H1 (cell line): ENCODE data around the gene RHOBTB3. TPM values are rescaled to one million over a fixed set of nuclear protein-coding genes. Genes with fewer than 3 reads are reported as not detected.

Source experiments
- CTCF ChIA-PET: fragments of 300-600 bp; sonication (Branson Sonifier 250); formaldehyde crosslinking; loops from one replicate; lab custom pipeline; 2021; ENCODE audit not compliant: partially characterized antibody; lab: Charles Lee
- POLR2A ChIA-PET: fragments of 300-600 bp; sonication (Branson Sonifier 250); formaldehyde crosslinking; loops from one replicate; lab custom pipeline; 2021; ENCODE audit warnings: inconsistent platforms; ENCODE audit not compliant: partially characterized antibody; lab: Charles Lee
- DNase-seq, 2 experiments: peaks; one replicate each; pipeline versions ENCODE4 v3.0.0 to v3.0.0-alpha.2; 2010 to 2022; ENCODE audit warnings: low spot score in 2 of 2, low read depth in 1 of 2, mixed read lengths in 1 of 2
- FAIRE-seq: peaks from 2 replicates; lab custom pipeline; 2011; peaks lifted over from hg19 to GRCh38; lab: Jason Lieb, UNC
- H2AFZ ChIP-seq: 2 replicates; pipeline ENCODE4 v1.8.1; 2012; ENCODE audit warnings: low read length, inconsistent platforms
- H2AK5ac ChIP-seq: 2 replicates; pipeline ENCODE4 v1.6.1; 2013; ENCODE audit warnings: low read depth, low read length
- H2BK120ac ChIP-seq: replicated peaks from 2 replicates; pipeline ENCODE3; 2013; ENCODE audit warnings: low read depth, low read length, inconsistent platforms
- H2BK12ac ChIP-seq: 2 replicates; pipeline ENCODE4 v1.6.1; 2013; ENCODE audit warnings: low read depth, low read length
- H2BK15ac ChIP-seq: 2 replicates; pipeline ENCODE4 v1.6.1; 2013; ENCODE audit warnings: low read length
- H2BK20ac ChIP-seq: 2 replicates; pipeline ENCODE4 v1.6.1; 2013; ENCODE audit warnings: low read length
- H2BK5ac ChIP-seq: 2 replicates; pipeline ENCODE4 v1.6.1; 2013; ENCODE audit warnings: low read depth, low read length
- H3K14ac ChIP-seq: 2 replicates; pipeline ENCODE4 v1.6.1; 2013; ENCODE audit warnings: inconsistent platforms; ENCODE audit not compliant: insufficient read length
- H3K18ac ChIP-seq: 2 replicates; pipeline ENCODE4 v1.6.1; 2013; ENCODE audit warnings: low read length; ENCODE audit errors: extremely low read depth
- H3K23ac ChIP-seq: 2 replicates; pipeline ENCODE4 v1.6.1; 2013; ENCODE audit warnings: inconsistent platforms; ENCODE audit not compliant: insufficient read length
- H3K23me2 ChIP-seq: 2 replicates; pipeline ENCODE4 v1.6.1; 2013; ENCODE audit warnings: low read depth, low read length
- H3K27ac ChIP-seq: 2 replicates; pipeline ENCODE4 v1.6.1; 2011; ENCODE audit warnings: low read depth, low read length, inconsistent platforms
- H3K27me3 ChIP-seq, 4 experiments: replicated peaks in 1 of 4; 1 replicate in 1 of 4; 2 replicates in 3 of 4; pipeline versions ENCODE4 v1.6.1 to v1.8.1; 2011 to 2013; ENCODE audit warnings: low read length in 3 of 4, mild to moderate bottlenecking in 3 of 4, inconsistent platforms in 2 of 4, mixed read lengths in 2 of 4, moderate library complexity in 1 of 4; ENCODE audit not compliant: control insufficient read depth in 3 of 4, insufficient read depth in 3 of 4; ENCODE audit errors: extremely low read depth in 1 of 4
- H3K36me3 ChIP-seq, 4 experiments: 2 replicates each; pipeline versions ENCODE4 v1.6.1 to v1.8.1; 2011 to 2013; ENCODE audit warnings: mild to moderate bottlenecking in 4 of 4, low read length in 3 of 4, moderate library complexity in 2 of 4, control low read depth in 1 of 4, inconsistent platforms in 1 of 4; ENCODE audit not compliant: insufficient read depth in 4 of 4, control insufficient read depth in 2 of 4
- H3K4ac ChIP-seq: replicated peaks from 2 replicates; pipeline ENCODE3; 2013; ENCODE audit warnings: low read length, low read depth, mixed read lengths, inconsistent platforms; ENCODE audit not compliant: insufficient read length
- H3K4me1 ChIP-seq, 4 experiments: replicated peaks in 1 of 4; 1 replicate in 1 of 4; 2 replicates in 3 of 4; pipeline versions ENCODE4 v1.6.1 to v1.8.1; 2011 to 2013; ENCODE audit warnings: low read length in 3 of 4, inconsistent platforms in 2 of 4, mixed read lengths in 1 of 4; ENCODE audit not compliant: insufficient read depth in 4 of 4, control insufficient read depth in 3 of 4
- H3K4me2 ChIP-seq, 2 experiments: 2 replicates each; pipeline versions ENCODE4 v1.6.1 to v1.8.1; 2011 to 2013; ENCODE audit warnings: low read depth in 2 of 2, low read length in 2 of 2, control low read depth in 1 of 2, inconsistent platforms in 1 of 2, mild to moderate bottlenecking in 1 of 2; ENCODE audit not compliant: insufficient read depth in 1 of 2
- H3K4me3 ChIP-seq, 4 experiments: fragments of 200-600, 300-600 bp in 1 of 4; sonication (generic), shearing (Covaris generic), sonication (Bioruptor Twin) in 1 of 4; 2 replicates each; pipeline versions ENCODE4 v1.5.1 to v1.8.1; 2011 to 2016; ENCODE audit warnings: low read length in 4 of 4, low read depth in 3 of 4, control low read depth in 2 of 4, inconsistent platforms in 2 of 4, mild to moderate bottlenecking in 2 of 4, mixed read lengths in 1 of 4, moderate library complexity in 1 of 4; ENCODE audit not compliant: insufficient read depth in 2 of 4; ENCODE audit errors: extremely low read depth in 1 of 4
- H3K56ac ChIP-seq: replicated peaks from 2 replicates; pipeline ENCODE3; 2013; ENCODE audit warnings: low read depth, mild to moderate bottlenecking, mixed read lengths, low read length, inconsistent platforms; ENCODE audit not compliant: insufficient read length
- H3K79me1 ChIP-seq: 2 replicates; pipeline ENCODE4 v1.6.1; 2013; ENCODE audit warnings: low read depth, low read length, control low read depth
- H3K79me2 ChIP-seq, 2 experiments: 2 replicates each; pipeline versions ENCODE4 v1.6.1 to v1.8.1; 2012 to 2013; ENCODE audit warnings: low read length in 2 of 2, mild to moderate bottlenecking in 2 of 2, inconsistent platforms in 1 of 2; ENCODE audit not compliant: insufficient read depth in 2 of 2, control insufficient read depth in 1 of 2
- H3K9ac ChIP-seq, 4 experiments: replicated peaks in 1 of 4; 1 replicate in 1 of 4; 2 replicates in 3 of 4; pipeline versions ENCODE4 v1.6.1 to v1.8.1; 2011 to 2013; ENCODE audit warnings: low read depth in 3 of 4, low read length in 3 of 4, control low read depth in 2 of 4, mild to moderate bottlenecking in 2 of 4, moderate library complexity in 2 of 4, inconsistent platforms in 1 of 4; ENCODE audit errors: extremely low read depth in 1 of 4
- H3K9me3 ChIP-seq, 2 experiments: 2 replicates each; pipeline versions ENCODE4 v1.6.1 to v1.8.1; 2012 to 2013; ENCODE audit warnings: mild to moderate bottlenecking in 2 of 2, moderate library complexity in 2 of 2, control low read depth in 1 of 2, inconsistent platforms in 1 of 2, low read depth in 1 of 2, low read length in 1 of 2, mixed read lengths in 1 of 2; ENCODE audit not compliant: insufficient read depth in 2 of 2
- H4K20me1 ChIP-seq, 2 experiments: replicated peaks in 1 of 2; 2 replicates each; pipeline versions ENCODE3 to v1.8.1; 2011 to 2013; ENCODE audit warnings: inconsistent platforms in 2 of 2, low read length in 2 of 2, mild to moderate bottlenecking in 1 of 2; ENCODE audit not compliant: insufficient read depth in 2 of 2, control insufficient read depth in 1 of 2
- H4K5ac ChIP-seq: 2 replicates; pipeline ENCODE4 v1.6.1; 2013; ENCODE audit warnings: low read length, low read depth, mixed read lengths, inconsistent platforms; ENCODE audit not compliant: insufficient read length
- H4K8ac ChIP-seq: 2 replicates; pipeline ENCODE4 v1.8.0; 2013; ENCODE audit warnings: mild to moderate bottlenecking, moderate library complexity, low read length, inconsistent platforms; ENCODE audit not compliant: insufficient read depth; ENCODE audit errors: extremely low read depth
- H4K91ac ChIP-seq: replicated peaks from 2 replicates; pipeline ENCODE3; 2013; ENCODE audit warnings: low read length, mixed read lengths, inconsistent platforms; ENCODE audit not compliant: insufficient read length
- CBX5 ChIP-seq: fragments of 300-800, 300-1000 bp; sonication (generic); IDR thresholded peaks from 2 replicates; pipeline ENCODE4 v1.7.1; 2016; ENCODE audit warnings: antibody characterized with exemption, low read length, low read depth
- CREB1 ChIP-seq: IDR thresholded peaks from 2 replicates; pipeline ENCODE4 v1.6.1; 2012; ENCODE audit warnings: inconsistent platforms
- HDAC2 ChIP-seq, 2 experiments: fragments of 300-600 bp in 1 of 2; sonication (generic) in 1 of 2; IDR thresholded peaks; 2 replicates each; pipeline ENCODE4 v1.6.1; 2011 to 2012; ENCODE audit warnings: low read depth in 2 of 2, low read length in 2 of 2, mild to moderate bottlenecking in 2 of 2, moderate library complexity in 2 of 2, borderline replicate concordance in 1 of 2, inconsistent platforms in 1 of 2
- JUND ChIP-seq: IDR thresholded peaks from 2 replicates; pipeline ENCODE4 v1.6.1; 2011; ENCODE audit warnings: mild to moderate bottlenecking, improper control_type of control experiment, low read length
- KDM5A ChIP-seq: fragments of 200-600 bp; IDR thresholded peaks from 2 replicates; pipeline ENCODE4 v1.7.1; 2012; ENCODE audit warnings: mild to moderate bottlenecking, low read length, inconsistent platforms, mixed read lengths
- MAFK ChIP-seq: IDR thresholded peaks from 2 replicates; pipeline ENCODE4 v1.6.1; 2012; ENCODE audit warnings: low read depth, mild to moderate bottlenecking, improper control_type of control experiment, low read length
- NRF1 ChIP-seq: IDR thresholded peaks from 2 replicates; pipeline ENCODE4 v1.6.1; 2011; ENCODE audit warnings: mild to moderate bottlenecking, low read depth, low read length, improper control_type of control experiment
- POLR2A ChIP-seq, 2 experiments: IDR thresholded peaks; 1 replicate in 1 of 2; 2 replicates in 1 of 2; pipeline ENCODE4 v1.6.1; 2011; ENCODE audit warnings: low read depth in 2 of 2, low read length in 2 of 2, mild to moderate bottlenecking in 2 of 2; ENCODE audit errors: control extremely low read depth in 1 of 2
- RAD21 ChIP-seq, 2 experiments: IDR thresholded peaks in 1 of 2; conservative IDR thresholded peaks in 1 of 2; 2 replicates each; pipeline ENCODE4 v1.6.1; 2011; ENCODE audit warnings: low read depth in 2 of 2, low read length in 2 of 2, improper control_type of control experiment in 1 of 2, inconsistent platforms in 1 of 2, mild to moderate bottlenecking in 1 of 2, moderate library complexity in 1 of 2
- RNF2 ChIP-seq: fragments of 200-900, 300-1000 bp; sonication (generic); IDR thresholded peaks from 2 replicates; pipeline ENCODE4 v1.7.1; 2016; ENCODE audit warnings: borderline replicate concordance, low read depth, mild to moderate bottlenecking, antibody characterized with exemption, low read length; ENCODE audit not compliant: poor library complexity, severe bottlenecking; ENCODE audit errors: missing control alignments
- SIN3A ChIP-seq, 2 experiments: IDR thresholded peaks in 1 of 2; conservative IDR thresholded peaks in 1 of 2; 2 replicates each; pipeline ENCODE4 v1.6.1; 2011 to 2012; ENCODE audit warnings: low read length in 2 of 2, improper control_type of control experiment in 1 of 2, low read depth in 1 of 2, mild to moderate bottlenecking in 1 of 2
- SIX5 ChIP-seq: IDR thresholded peaks from 2 replicates; pipeline ENCODE4 v1.6.1; 2011; ENCODE audit warnings: mild to moderate bottlenecking, low read depth, low read length
- SP1 ChIP-seq: IDR thresholded peaks from 2 replicates; pipeline ENCODE4 v1.6.1; 2011; ENCODE audit warnings: low read depth, low read length
- TAF7 ChIP-seq: optimal IDR thresholded peaks from 2 replicates; pipeline ENCODE3; 2011; ENCODE audit warnings: low read depth, mild to moderate bottlenecking, inconsistent platforms, low read length, moderate library complexity, borderline replicate concordance
- WGBS, 2 experiments: shearing (Covaris generic) in 1 of 2; methylation state at CpG; one replicate each; pipeline versions ENCODE4 v1.1.6 to v1.1.7; 2013 to 2015; ENCODE audit warnings: low lambda C conversion rate in 2 of 2, mixed read lengths in 2 of 2, inconsistent platforms in 1 of 2, low coverage in 1 of 2, missing lambda C conversion rate in 1 of 2; ENCODE audit not compliant: insufficient replicate concordance in 2 of 2, insufficient coverage in 1 of 2, insufficient read length in 1 of 2; ENCODE audit errors: extremely low coverage in 1 of 2, missing lambda C conversion rate in 1 of 2; 5-methylcytosine and 5-hydroxymethylcytosine counted together
- polyA plus RNA-seq, 7 experiments: library from polyadenylated mRNA; depleted of rRNA in 3 of 7; stranded (reverse) in 5 of 7; unstranded in 2 of 7; fragments of >200 nt in 5 of 7; fragments of 200-250 nt in 2 of 7; gene quantifications; 1 replicate in 5 of 7; 2 replicates in 1 of 7; 4 replicates in 1 of 7; pipeline versions ENCODE4 v1.2.1 to v1.2.3, GENCODE V29; 2011 to 2013; ENCODE audit warnings: missing spikeins in 2 of 7, mixed read lengths in 2 of 7
- total RNA-seq: library from RNA; stranded (reverse); fragmentation: NEBNext Ultra II Directional; extraction: Animal tissue kit (Norgen Biotek cat#: 25700); gene quantifications from 2 replicates; pipeline ENCODE4 v1.2.1, GENCODE V29; 2021

RHOBTB3 gene
- total and polyA plus RNA-seq, 2 of the 8 experiments (the other 6 are each of a cell fraction or from before 2014, with no cell fraction given): 8.2 to 17.5 TPM

GRCh38 chr5:95735406-95735805, 4.3 kb downstream of the RHOBTB3 start:
- H3K9ac ChIP-seq: no peak overlapping the region; a peak in 1 of 7 replicates
- POLR2A ChIA-PET: interaction anchor here (0.9 kb wide), 1 partner anchor 46 kb away, joined by 4 read pairs; no protein-coding TSS in a partner anchor
- WGBS, 2 experiments: 100% methylated on average over 1 of the region's 1 CpG; no CpG with 5 or more reads in 1 of the 2 experiments
- TF ChIP-seq SIN3A (conservative IDR thresholded peaks at IDR 0.05 in 1 of 2, IDR thresholded peaks at IDR 0.05 in 1 of 2; ENCODE audit: low read depth in 1 of 2, low read length in 2 of 2): no peak
- no peak for TF ChIP-seq POLR2A (IDR thresholded peaks at IDR 0.05; ENCODE audit: control extremely low read depth in 1 of 2, low read depth in 2 of 2, low read length in 2 of 2)
- no peak for TF ChIP-seq NRF1
- TF ChIP-seq SIX5: no peak
- no peak for TF ChIP-seq TAF7
- no peak for TF ChIP-seq CBX5
- TF ChIP-seq HDAC2 (IDR thresholded peaks at IDR 0.05; ENCODE audit: borderline replicate concordance in 1 of 2, low read depth in 2 of 2, low read length in 2 of 2): no peak
- TF ChIP-seq SP1: no peak
- no peak for TF ChIP-seq KDM5A
- no peak for TF ChIP-seq RAD21 (IDR thresholded peaks at IDR 0.05 in 1 of 2, conservative IDR thresholded peaks at IDR 0.05 in 1 of 2; ENCODE audit: low read depth in 2 of 2, low read length in 2 of 2)
- TF ChIP-seq RNF2: no peak
- no peak for TF ChIP-seq MAFK
- TF ChIP-seq JUND: no peak
- no peak for TF ChIP-seq CREB1

More at GRCh38 chr5:95735406-95735805, 4.3 kb downstream of the RHOBTB3 start:
- Histone ChIP-seq H3K27me3 (peaks cover 1 to 29% (median 10%) of the 10 kb centered on the region in 4 experiments; a peak in 6 of 7 replicates), H3K4me2 (no peak overlapping the region), H3K9me3 (no peaks in the 10 kb centered on the region), H2BK12ac (no peak overlapping the region), H4K5ac (no peak overlapping the region), H3K79me2 (no peaks in the 10 kb centered on the region), H4K8ac (no peak overlapping the region), H2BK5ac (no peak overlapping the region), H3K23me2 (peaks cover 6% of the 10 kb centered on the region), H2BK120ac (no peak overlapping the region), H3K4ac (no peak overlapping the region), H3K27ac (no peak overlapping the region), H3K56ac (no peak overlapping the region), H3K36me3 (no peaks in the 10 kb centered on the region), H3K79me1 (no peaks in the 10 kb centered on the region), H3K4me3 (no peak overlapping the region), H2AFZ (no peak overlapping the region), H2BK15ac (no peak overlapping the region), H3K23ac (no peak overlapping the region), H3K18ac (no peak overlapping the region), H2AK5ac (no peak overlapping the region), H3K4me1 (0 out of 7 replicates have a peak, but pooled peaks cover 0 to 2% (median 0%) of the 10 kb centered on the region in 4 experiments), H2BK20ac (no peak overlapping the region), H3K14ac (no peak overlapping the region), H4K20me1 (no peaks in the 10 kb centered on the region), H4K91ac (no peak overlapping the region)
- DNase-seq: no peak
- no peak for FAIRE-seq
- CTCF ChIA-PET: interaction anchor here (0.9 to 1.8 kb wide), 5 partner anchors 24 to 115 kb away, joined by 3 to 6 read pairs (median 3); no protein-coding TSS in a partner anchor
